ENCODE measurements around the gene ZDHHC14.
"Not testable (repeated sequence)": the region's sequence is repeated elsewhere in the genome, so short reads cannot be mapped to it uniquely, and the experiment has no call there.

The ZDHHC14 gene

DNA sequence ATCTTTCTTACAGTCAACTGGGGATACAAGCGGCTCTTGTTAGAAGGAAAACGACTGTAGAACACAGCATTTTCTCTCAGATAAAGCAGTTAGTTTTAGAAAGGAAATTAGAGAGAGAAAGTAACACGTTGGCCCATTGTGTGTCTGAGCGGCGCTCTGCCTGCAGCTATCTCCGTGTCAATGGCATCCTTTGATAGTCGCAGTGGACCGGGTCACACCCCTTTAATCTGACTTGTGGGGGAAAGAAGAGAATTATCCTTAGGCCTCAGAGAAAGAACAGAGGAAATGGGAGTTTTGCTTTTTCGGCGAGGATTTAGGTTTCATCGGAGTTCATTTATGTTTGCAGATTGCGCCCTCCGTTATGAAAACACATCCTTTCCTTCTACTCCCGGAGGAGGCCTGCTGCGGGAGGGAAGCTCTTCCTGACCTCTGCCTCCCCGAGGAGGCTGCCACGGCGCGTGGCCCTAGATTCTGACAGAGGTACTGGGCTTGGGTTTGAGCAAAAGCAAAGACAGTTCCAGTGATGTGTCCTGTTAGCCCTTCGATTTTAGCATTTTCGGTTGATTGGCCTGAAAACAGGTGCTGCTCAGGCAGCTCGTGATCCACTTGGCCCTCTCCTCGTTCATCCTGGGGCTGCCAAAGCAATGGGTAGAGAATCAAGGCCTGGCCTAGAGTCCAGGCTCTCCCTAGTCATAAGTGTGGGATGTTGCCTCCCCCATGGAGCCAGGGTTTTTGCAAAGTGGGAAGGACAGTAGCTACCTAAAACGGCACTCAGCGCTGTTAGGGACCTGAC lies 74.9 kb downstream of the ZDHHC14 start:
- Histone ChIP-seq H3K9me3 (ENCODE audit: control insufficient read depth, insufficient read depth, low read length) (no peaks in the 10 kb centered on the region), H3K27ac (ENCODE audit: low read depth, low read length) (no peak overlapping the region)

DNA sequence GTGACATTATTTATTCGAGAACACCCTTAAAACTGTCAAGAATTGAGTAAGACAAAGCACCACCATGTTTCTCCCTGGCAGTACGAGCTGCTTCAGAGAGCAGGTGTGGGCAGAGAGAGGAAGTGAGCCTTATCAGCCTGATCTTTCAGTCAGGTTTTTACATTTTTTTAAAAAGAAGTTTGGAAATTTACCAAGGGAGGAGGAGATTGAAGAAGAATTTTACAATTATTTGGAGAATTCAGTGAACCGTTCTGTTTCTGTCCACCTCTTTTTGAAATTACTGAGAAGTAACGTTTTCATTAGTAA lies 75.5 kb downstream of the ZDHHC14 start:
- Histone ChIP-seq H3K4me1 (ENCODE audit: control insufficient read depth, insufficient read depth, low read length) (peaks cover 11% of the 10 kb centered on the region; the same call in 1 of the 2 replicates), H3K27me3 (ENCODE audit: control insufficient read depth, insufficient read depth, low read length) (no peaks in the 10 kb centered on the region), H3K27ac (ENCODE audit: low read depth, low read length) (no peak overlapping the region), H3K4me3 (ENCODE audit: low read depth, low read length) (no peak overlapping the region), H3K9ac (ENCODE audit: low read depth, low read length) (no peak overlapping the region), H3K36me3 (ENCODE audit: control insufficient read depth, insufficient read depth, low read length) (no peaks in the 10 kb centered on the region), H3K9me3 (ENCODE audit: control insufficient read depth, insufficient read depth, low read length) (no peaks in the 10 kb centered on the region)

More for the DNA sequence above, 74.9 kb downstream of the ZDHHC14 start:
- Histone ChIP-seq H3K36me3 (ENCODE audit: control insufficient read depth, insufficient read depth, low read length) (no peaks in the 10 kb centered on the region), H3K4me1 (ENCODE audit: control insufficient read depth, insufficient read depth, low read length) (0 out of 2 replicates have a peak, but pooled peaks cover 9% of the 10 kb centered on the region), H3K4me3 (ENCODE audit: low read depth, low read length) (no peak overlapping the region), H3K9ac (ENCODE audit: low read depth, low read length) (no peak overlapping the region), H3K27me3 (ENCODE audit: control insufficient read depth, insufficient read depth, low read length) (no peaks in the 10 kb centered on the region)

DNA sequence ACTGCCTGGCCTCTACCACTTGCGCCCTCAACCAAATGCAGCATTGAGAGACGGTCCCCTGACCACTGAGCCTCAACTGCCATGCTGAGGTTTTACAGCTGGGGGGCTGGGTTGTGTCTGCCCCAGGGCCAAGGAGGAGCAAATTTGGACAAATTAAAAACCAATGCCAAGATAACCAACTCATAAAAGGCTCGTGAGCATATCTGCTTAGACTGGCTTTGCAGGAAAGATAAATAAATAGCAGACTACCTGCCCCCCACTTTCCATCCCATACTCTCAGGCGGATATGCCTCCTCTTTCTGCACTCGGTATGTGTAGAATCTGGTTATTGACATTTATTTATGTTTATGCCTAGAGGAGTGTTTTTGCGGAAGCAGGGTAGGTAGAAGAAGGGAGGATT lies 76.8 kb downstream of the ZDHHC14 start:
- H3K27ac ChIP-seq (ENCODE audit: low read depth, low read length), result no peak overlapping the region
- H3K27me3 ChIP-seq (ENCODE audit: control insufficient read depth, insufficient read depth, low read length), result no peaks in the 10 kb centered on the region
- H3K36me3 ChIP-seq (ENCODE audit: control insufficient read depth, insufficient read depth, low read length), result no peaks in the 10 kb centered on the region
- H3K4me3 ChIP-seq (ENCODE audit: low read depth, low read length), result no peak overlapping the region
- no peak overlapping the region for H3K9ac ChIP-seq (ENCODE audit: low read depth, low read length)
- H3K4me1 ChIP-seq (ENCODE audit: control insufficient read depth, insufficient read depth, low read length), result peaks cover 13% of the 10 kb centered on the region; the same call in 1 of the 2 replicates
- H3K9me3 ChIP-seq (ENCODE audit: control insufficient read depth, insufficient read depth, low read length), result no peaks in the 10 kb centered on the region

DNA sequence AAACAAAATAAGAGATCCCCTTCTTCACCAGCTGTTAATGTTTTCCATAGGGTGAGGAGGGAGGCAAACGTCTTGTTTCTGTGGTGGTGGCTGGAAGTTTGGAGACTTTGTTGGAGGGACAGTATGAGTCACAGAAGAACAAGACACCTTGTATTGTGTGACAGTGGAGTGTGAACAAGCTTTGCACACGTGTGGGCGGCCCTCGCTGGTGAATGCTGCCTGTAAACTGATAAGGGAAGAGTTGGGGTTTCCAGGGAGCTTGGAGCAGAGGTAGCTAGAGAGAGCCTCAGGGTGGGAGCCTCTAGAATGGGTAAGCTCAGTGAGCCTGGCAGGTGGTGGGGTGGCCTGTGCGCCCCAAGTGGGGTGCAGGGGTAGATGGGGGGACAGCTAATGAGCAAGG lies 78.3 kb downstream of the ZDHHC14 start:
- H3K4me3 ChIP-seq (ENCODE audit: low read depth, low read length), result no peak overlapping the region
- no peak overlapping the region for H3K9ac ChIP-seq (ENCODE audit: low read depth, low read length)
- no peaks in the 10 kb centered on the region for H3K27me3 ChIP-seq (ENCODE audit: control insufficient read depth, insufficient read depth, low read length)
- H3K4me1 ChIP-seq (ENCODE audit: control insufficient read depth, insufficient read depth, low read length), result peaks cover 20% of the 10 kb centered on the region; the same call in 1 of the 2 replicates
- H3K9me3 ChIP-seq (ENCODE audit: control insufficient read depth, insufficient read depth, low read length), result no peaks in the 10 kb centered on the region
- H3K27ac ChIP-seq (ENCODE audit: low read depth, low read length), result no peak overlapping the region
- H3K36me3 ChIP-seq (ENCODE audit: control insufficient read depth, insufficient read depth, low read length), result no peaks in the 10 kb centered on the region

DNA sequence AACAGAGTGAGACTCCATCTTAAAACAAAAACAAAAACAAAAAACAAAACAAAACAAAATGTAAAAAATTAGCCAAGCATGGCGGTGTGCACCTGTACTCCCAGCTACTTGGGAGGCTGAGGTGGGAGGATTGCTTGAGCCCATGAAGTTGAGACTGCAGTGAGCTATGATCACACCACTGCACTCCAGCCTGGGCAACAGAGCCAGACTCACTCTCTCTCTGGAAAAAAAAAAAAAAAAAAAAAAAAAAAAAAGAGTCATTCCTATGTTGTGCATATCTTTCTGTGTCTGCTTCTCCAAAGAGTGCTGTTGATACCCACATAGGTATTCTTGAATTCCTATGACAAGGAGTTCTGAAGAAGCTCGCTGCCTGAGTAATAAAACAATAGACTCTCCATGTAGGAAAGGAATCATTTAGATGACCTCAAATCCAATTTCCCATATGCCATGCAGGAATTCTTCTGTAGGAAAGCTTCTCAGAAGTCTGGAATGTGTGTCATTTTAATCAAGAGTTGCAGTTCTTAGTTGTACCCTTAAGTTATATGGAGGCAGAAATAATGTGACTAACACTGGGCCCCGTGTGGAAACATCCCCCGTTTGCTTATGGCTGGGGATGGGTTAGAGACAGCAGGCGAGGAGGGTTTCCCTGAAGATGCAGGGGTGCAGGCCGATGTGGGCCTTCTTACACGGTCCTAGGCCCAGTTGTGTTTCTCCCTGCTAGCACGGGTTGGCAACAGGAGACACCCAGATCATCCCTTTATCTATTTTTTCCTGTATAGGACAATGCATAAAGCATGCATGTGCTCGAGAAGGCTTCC lies 79.4 kb downstream of the ZDHHC14 start:
- H3K9ac ChIP-seq (ENCODE audit: low read depth, low read length), result no peak overlapping the region
- no peaks in the 10 kb centered on the region for H3K36me3 ChIP-seq (ENCODE audit: control insufficient read depth, insufficient read depth, low read length)
- H3K4me3 ChIP-seq (ENCODE audit: low read depth, low read length), result no peak overlapping the region
- no peak overlapping the region for H3K27ac ChIP-seq (ENCODE audit: low read depth, low read length)
- peaks cover 23% of the 10 kb centered on the region for H3K4me1 ChIP-seq (ENCODE audit: control insufficient read depth, insufficient read depth, low read length)
- no peaks in the 10 kb centered on the region for H3K27me3 ChIP-seq (ENCODE audit: control insufficient read depth, insufficient read depth, low read length)
- H3K9me3 ChIP-seq (ENCODE audit: control insufficient read depth, insufficient read depth, low read length), result no peaks in the 10 kb centered on the region

DNA sequence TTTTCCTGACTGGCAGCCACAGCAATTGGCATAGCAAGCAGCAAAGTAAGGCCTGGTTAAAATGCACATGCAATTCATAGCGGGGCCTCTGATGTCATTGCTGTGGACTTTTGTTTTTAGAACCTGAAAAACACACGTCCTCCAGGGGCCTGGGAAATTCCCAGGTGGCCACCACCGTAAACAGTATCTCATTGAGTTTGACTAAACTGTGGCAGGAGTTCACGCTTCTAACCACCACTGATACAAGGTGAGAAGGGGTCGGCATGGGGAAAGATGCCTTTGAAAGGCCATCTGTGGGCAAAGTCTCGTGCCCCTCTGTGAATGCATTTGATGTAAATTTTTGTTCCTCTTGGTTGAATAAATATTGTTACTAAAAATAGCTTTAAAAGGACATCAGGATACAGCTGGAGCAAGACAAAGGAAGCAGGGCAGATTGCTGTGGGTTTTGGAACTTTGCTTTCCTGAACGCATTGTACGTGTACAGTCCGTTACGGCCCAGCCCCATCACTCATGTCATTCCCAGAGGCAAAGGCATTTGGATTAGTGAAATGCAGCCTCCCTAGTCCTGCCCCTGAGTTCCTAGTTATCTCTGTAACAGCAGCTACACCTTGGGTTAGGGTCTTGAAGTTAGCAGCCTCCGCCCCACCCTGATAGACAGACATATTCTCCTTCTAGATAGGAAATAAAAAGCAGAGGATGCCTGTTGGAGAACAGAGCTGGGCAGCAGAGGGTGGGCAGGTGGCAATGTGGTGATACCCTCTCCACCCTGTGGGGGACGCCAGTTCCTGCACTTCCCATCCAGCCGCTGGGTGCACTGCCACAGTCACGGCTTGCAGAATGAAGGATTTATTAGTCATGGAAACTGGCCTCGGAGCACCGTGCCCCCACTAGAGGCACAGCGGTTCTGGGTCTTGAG lies 80.3 kb downstream of the ZDHHC14 start:
- Histone ChIP-seq H3K9me3 (ENCODE audit: control insufficient read depth, insufficient read depth, low read length) (no peaks in the 10 kb centered on the region), H3K27ac (ENCODE audit: low read depth, low read length) (no peak overlapping the region), H3K4me1 (ENCODE audit: control insufficient read depth, insufficient read depth, low read length) (peaks cover 21% of the 10 kb centered on the region), H3K36me3 (ENCODE audit: control insufficient read depth, insufficient read depth, low read length) (no peaks in the 10 kb centered on the region), H3K27me3 (ENCODE audit: control insufficient read depth, insufficient read depth, low read length) (no peaks in the 10 kb centered on the region), H3K4me3 (ENCODE audit: low read depth, low read length) (no peak overlapping the region), H3K9ac (ENCODE audit: low read depth, low read length) (no peak overlapping the region)

DNA sequence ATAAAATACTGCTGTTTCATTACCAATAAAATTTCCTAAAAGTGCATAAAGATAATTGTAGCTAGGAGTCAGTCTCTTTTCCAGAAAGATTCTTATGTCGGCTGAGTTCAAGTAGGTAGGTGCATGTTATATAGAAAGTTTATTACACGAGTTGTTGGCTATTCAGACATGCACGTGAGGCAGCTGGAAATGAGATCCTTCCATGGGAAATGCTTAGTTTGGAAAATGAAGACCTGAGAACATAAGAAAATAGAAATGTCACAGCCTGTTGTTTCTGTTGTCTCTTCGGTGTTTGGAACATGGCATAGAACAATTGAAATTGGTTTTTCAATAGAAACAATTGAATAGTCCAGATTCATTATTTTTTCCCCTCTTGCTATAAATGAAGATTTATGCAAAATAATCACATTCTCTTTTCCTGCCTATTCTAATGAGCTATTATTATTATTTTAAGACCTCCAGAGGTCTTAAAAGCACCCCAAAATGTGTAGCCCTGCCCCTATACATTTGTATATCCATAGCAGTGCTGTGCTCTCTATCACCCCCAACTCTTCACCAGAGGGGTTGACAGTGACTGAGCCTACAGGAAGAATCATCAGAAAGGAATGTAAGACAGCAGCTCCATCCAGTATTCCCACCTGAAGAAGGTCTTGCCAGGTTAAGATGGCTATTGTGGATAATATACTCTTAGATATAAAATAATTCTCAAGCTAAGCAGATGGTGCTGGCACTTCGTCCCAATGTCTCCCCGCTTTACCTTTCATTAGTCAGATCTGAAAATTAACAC lies 82.2 kb downstream of the ZDHHC14 start:
- H3K27ac ChIP-seq (ENCODE audit: low read depth, low read length), result no peak overlapping the region

DNA sequence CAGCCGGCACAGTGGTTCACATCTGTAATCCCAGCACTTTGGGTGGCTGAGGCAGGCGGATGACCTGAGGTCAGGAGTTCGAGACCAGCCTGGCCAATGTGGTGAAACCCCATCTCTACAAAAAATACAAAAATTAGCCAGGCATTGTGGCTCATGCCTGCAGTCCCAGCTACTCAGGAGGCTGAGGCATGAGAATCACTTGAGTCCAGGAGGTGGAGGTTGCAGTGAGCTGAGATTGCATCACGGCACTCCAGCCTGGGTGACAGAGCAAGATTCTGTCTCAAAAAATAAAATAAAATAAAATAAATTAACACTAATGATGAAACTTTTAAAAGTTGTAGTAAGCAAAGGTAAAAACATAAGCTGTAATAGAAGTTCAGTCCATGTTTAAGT lies 82.7 kb downstream of the ZDHHC14 start:
- not testable (repeated sequence) for H3K36me3 ChIP-seq (ENCODE audit: control insufficient read depth, insufficient read depth, low read length); H3K4me3 ChIP-seq (ENCODE audit: low read depth, low read length); H3K27me3 ChIP-seq (ENCODE audit: control insufficient read depth, insufficient read depth, low read length); H3K9ac ChIP-seq (ENCODE audit: low read depth, low read length); H3K27ac ChIP-seq (ENCODE audit: low read depth, low read length); H3K9me3 ChIP-seq (ENCODE audit: control insufficient read depth, insufficient read depth, low read length)
- H3K4me1 ChIP-seq (ENCODE audit: control insufficient read depth, insufficient read depth, low read length), result peaks cover 21% of the 10 kb centered on the region

More for the DNA sequence above, 82.2 kb downstream of the ZDHHC14 start:
- H3K4me1 ChIP-seq (ENCODE audit: control insufficient read depth, insufficient read depth, low read length), result peaks cover 21% of the 10 kb centered on the region
- H3K36me3 ChIP-seq (ENCODE audit: control insufficient read depth, insufficient read depth, low read length), result no peaks in the 10 kb centered on the region
- no peaks in the 10 kb centered on the region for H3K27me3 ChIP-seq (ENCODE audit: control insufficient read depth, insufficient read depth, low read length)
- H3K9me3 ChIP-seq (ENCODE audit: control insufficient read depth, insufficient read depth, low read length), result no peaks in the 10 kb centered on the region
- H3K9ac ChIP-seq (ENCODE audit: low read depth, low read length), result no peak overlapping the region
- H3K4me3 ChIP-seq (ENCODE audit: low read depth, low read length), result no peak overlapping the region

DNA sequence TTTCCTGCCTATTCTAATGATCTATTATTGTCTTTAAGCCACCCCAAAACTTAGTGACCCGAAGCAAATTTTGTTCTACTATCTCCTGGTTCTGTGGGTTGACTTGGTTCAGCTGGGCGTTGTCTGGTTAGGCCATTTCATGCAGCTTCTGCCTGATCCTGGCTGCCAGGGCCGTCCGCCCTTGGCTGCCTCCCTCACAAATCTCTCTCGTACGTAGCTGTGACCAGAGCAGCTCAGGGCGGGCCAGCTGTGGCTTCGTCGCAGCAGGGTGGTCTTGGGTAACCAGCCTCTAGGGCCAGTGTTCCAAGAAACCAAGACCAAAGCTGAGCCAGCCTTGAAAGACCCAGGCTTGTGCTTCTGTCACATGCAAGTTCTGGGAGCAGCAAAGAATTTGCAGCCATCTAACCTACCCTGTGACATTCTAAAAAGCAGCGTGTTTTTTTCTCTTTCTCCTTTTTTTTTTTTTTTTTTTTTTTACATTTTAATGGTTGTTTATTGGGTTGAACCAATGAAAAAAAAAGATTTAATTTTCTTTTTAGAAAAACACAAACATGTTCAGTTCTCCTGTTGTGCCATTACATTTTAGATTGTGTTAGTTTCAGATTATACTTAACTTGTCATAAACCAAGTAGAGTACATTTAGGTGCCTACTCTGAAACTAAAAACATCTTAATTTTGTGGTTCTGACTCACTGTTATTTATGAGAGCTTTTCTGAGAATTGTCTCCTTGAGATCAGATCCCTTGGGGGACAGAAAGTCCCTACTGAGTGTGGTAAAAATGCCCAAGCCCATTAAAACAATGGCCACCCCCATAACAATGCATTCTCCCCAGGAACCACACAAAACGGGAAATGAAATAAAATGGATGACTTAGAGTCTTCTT lies 83.9 kb downstream of the ZDHHC14 start:
- no peak overlapping the region for H3K4me3 ChIP-seq (ENCODE audit: low read depth, low read length)
- no peaks in the 10 kb centered on the region for H3K27me3 ChIP-seq (ENCODE audit: control insufficient read depth, insufficient read depth, low read length)
- H3K36me3 ChIP-seq (ENCODE audit: control insufficient read depth, insufficient read depth, low read length), result no peaks in the 10 kb centered on the region
- peak overlapping the region; percentile 41 for H3K27ac ChIP-seq (ENCODE audit: low read depth, low read length)
- no peaks in the 10 kb centered on the region for H3K9me3 ChIP-seq (ENCODE audit: control insufficient read depth, insufficient read depth, low read length)
- H3K4me1 ChIP-seq (ENCODE audit: control insufficient read depth, insufficient read depth, low read length), result peaks cover 21% of the 10 kb centered on the region
- no peak overlapping the region for H3K9ac ChIP-seq (ENCODE audit: low read depth, low read length)

DNA sequence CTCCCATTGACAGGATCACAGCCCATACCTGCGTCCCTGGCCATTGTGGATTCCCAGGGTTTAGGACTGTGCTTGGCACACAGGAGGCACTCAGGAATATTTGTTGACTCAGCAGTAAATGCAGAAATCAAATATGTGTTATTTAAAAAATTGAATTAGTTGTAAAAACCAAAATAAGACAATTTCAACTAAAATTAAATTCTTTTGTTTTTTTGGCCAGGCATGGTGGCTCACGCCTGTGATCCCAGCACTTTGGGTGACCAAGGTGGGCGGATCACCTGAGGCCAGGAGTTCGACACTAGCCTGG lies 85.3 kb downstream of the ZDHHC14 start:
- no peak overlapping the region for H3K4me3 ChIP-seq (ENCODE audit: low read depth, low read length)
- no peaks in the 10 kb centered on the region for H3K27me3 ChIP-seq (ENCODE audit: control insufficient read depth, insufficient read depth, low read length)
- H3K9me3 ChIP-seq (ENCODE audit: control insufficient read depth, insufficient read depth, low read length), result no peaks in the 10 kb centered on the region
- no peaks in the 10 kb centered on the region for H3K36me3 ChIP-seq (ENCODE audit: control insufficient read depth, insufficient read depth, low read length)
- no peak overlapping the region for H3K9ac ChIP-seq (ENCODE audit: low read depth, low read length)
- H3K27ac ChIP-seq (ENCODE audit: low read depth, low read length), result no peak overlapping the region
- peaks cover 21% of the 10 kb centered on the region for H3K4me1 ChIP-seq (ENCODE audit: control insufficient read depth, insufficient read depth, low read length)

Data from HUES48 (cell line).